CD4-positive, alpha-beta memory T cell (primary cell): ENCODE data around the gene TRIM2. TPM values are rescaled to one million over a fixed set of nuclear protein-coding genes. Genes with fewer than 3 reads are reported as not detected.

Experiments used
- CTCF ChIA-PET: fragments of 350-600 bp; sonication (Branson Sonifier 250); formaldehyde crosslinking; loops from one replicate; lab custom pipeline; 2021; ENCODE audit warnings: inconsistent platforms; ENCODE audit not compliant: partially characterized antibody; lab: Charles Lee
- POLR2A ChIA-PET: fragments of 350-600 bp; sonication (Branson Sonifier 250); formaldehyde crosslinking; loops from one replicate; lab custom pipeline; 2021; ENCODE audit not compliant: partially characterized antibody; lab: Charles Lee
- DNase-seq, 5 donors: peaks; one replicate each; pipeline versions ENCODE4 v3.0.0 to v3.0.0-alpha.2; 2020 to 2022; ENCODE audit warnings: mixed read lengths in 1 of 5
- H3K27ac ChIP-seq: one replicate; pipeline ENCODE4 v1.7.0; 2013; ENCODE audit warnings: low read depth, low read length
- H3K27me3 ChIP-seq: 2 replicates; pipeline ENCODE4 v1.7.0; 2013; ENCODE audit warnings: mild to moderate bottlenecking, low read length, moderate library complexity; ENCODE audit not compliant: insufficient read depth
- H3K36me3 ChIP-seq: 2 replicates; pipeline ENCODE4 v1.7.0; 2013; ENCODE audit warnings: mild to moderate bottlenecking, low read length, moderate library complexity; ENCODE audit not compliant: insufficient read depth
- H3K4me1 ChIP-seq: 2 replicates; pipeline ENCODE4 v1.7.0; 2013; ENCODE audit warnings: mild to moderate bottlenecking, low read length, moderate library complexity; ENCODE audit not compliant: insufficient read depth
- H3K4me3 ChIP-seq, 2 donors: one replicate each; pipeline ENCODE4 v1.7.0; 2013; ENCODE audit warnings: low read length in 2 of 2, mild to moderate bottlenecking in 1 of 2
- H3K9me3 ChIP-seq, 2 donors: one replicate each; pipeline ENCODE4 v1.7.0; 2013; ENCODE audit warnings: low read length in 2 of 2, control low read depth in 1 of 2; ENCODE audit not compliant: control insufficient read depth in 1 of 2
- H3K27ac Mint-ChIP-seq, 7 donors: one replicate each; pipeline ENCODE4 v1.8.0; 2020 to 2021; ENCODE audit warnings: mixed read lengths in 7 of 7, mild to moderate bottlenecking in 6 of 7, inconsistent platforms in 3 of 7, moderate library complexity in 3 of 7
- H3K27me3 Mint-ChIP-seq, 2 donors: one replicate each; pipeline ENCODE4 v1.8.0; 2020 to 2021; ENCODE audit warnings: mixed read lengths in 2 of 2
- H3K36me3 Mint-ChIP-seq, 2 donors: one replicate each; pipeline ENCODE4 v1.8.0; 2020 to 2021; ENCODE audit warnings: mixed read lengths in 2 of 2, inconsistent platforms in 1 of 2, mild to moderate bottlenecking in 1 of 2
- H3K4me1 Mint-ChIP-seq, 4 donors: one replicate each; pipeline ENCODE4 v1.8.0; 2020 to 2021; ENCODE audit warnings: mixed read lengths in 4 of 4, mild to moderate bottlenecking in 1 of 4
- H3K4me3 Mint-ChIP-seq, 8 donors: one replicate each; pipeline ENCODE4 v1.8.0; 2020 to 2021; ENCODE audit warnings: mixed read lengths in 8 of 8, mild to moderate bottlenecking in 7 of 8, moderate library complexity in 6 of 8, inconsistent platforms in 3 of 8
- H3K9me3 Mint-ChIP-seq, 8 donors: one replicate each; pipeline ENCODE4 v1.8.0; 2020 to 2021; ENCODE audit warnings: mixed read lengths in 8 of 8, mild to moderate bottlenecking in 5 of 8, inconsistent platforms in 3 of 8, moderate library complexity in 1 of 8
- intact Hi-C: fragments of 100-400 bp; cut with micrococcal nuclease; formaldehyde crosslinking; loops from one replicate; pipeline ENCODE4 v1.15.1; 2023
- polyA plus RNA-seq, 2 donors: library from polyadenylated mRNA; unstranded; fragments of 300-500 nt; fragmentation: Illumina TruSeq; gene quantifications; one replicate each; pipeline ENCODE4 v1.2.3, GENCODE V29; 2021
- total RNA-seq, 2 experiments: library from RNA; stranded (reverse); gene quantifications; one replicate each; pipeline ENCODE4 v1.2.3, GENCODE V29; 2021

TRIM2 gene
- total and polyA plus RNA-seq, 4 experiments from 2014 or later, result 7.5 to 12.3 (median 10.5) TPM

DNA sequence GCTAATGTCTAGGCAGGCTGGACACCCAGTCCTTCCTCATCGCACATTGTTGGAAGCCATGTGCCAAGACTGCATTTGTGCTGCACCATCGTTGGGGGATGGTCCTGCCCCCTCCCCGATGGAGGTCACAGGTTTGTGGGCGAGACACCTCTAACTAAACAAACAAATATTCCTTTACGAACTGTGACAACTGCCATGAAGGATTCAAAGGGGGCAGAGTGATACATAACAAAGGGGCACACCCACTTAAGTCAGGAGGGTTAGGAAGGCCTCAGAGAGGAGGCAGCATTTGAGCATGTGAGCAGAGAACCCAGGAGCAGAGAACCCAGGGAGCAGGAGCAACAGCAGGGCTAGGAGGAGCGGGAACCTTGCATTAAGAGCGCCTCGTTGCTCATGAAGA, 37.1 kb downstream of the TRIM2 start:
- Histone ChIP-seq H3K9me3 (no peaks in the 10 kb centered on the region), H3K36me3 (no peaks in the 10 kb centered on the region), H3K27me3 (no peaks in the 10 kb centered on the region), H3K4me3 (no peak overlapping the region), H3K4me1 (no peaks in the 10 kb centered on the region), H3K27ac (no peak overlapping the region)
- no peak overlapping the region for H3K4me3 Mint-ChIP-seq
- H3K9me3 Mint-ChIP-seq, result peaks cover 0 to 4% (median 0%) of the 10 kb centered on the region in 8 donors
- ChIA-PET POLR2A (no interaction called here), CTCF (no interaction called here)
- H3K36me3 Mint-ChIP-seq, result peaks cover 1% of the 10 kb centered on the region in 2 donors
- intact Hi-C loops, result loop anchor here (10.0 kb wide), 2 partner anchors 194 to 404 kb away; no protein-coding TSS in a partner anchor
- H3K27ac Mint-ChIP-seq, result peak overlapping the region in 1 of 7 donors; percentile 91
- H3K4me1 Mint-ChIP-seq, result peaks cover 1 to 10% (median 2%) of the 10 kb centered on the region in 4 donors
- H3K27me3 Mint-ChIP-seq, result no peaks in the 10 kb centered on the region
- DNase-seq, result no peak

DNA sequence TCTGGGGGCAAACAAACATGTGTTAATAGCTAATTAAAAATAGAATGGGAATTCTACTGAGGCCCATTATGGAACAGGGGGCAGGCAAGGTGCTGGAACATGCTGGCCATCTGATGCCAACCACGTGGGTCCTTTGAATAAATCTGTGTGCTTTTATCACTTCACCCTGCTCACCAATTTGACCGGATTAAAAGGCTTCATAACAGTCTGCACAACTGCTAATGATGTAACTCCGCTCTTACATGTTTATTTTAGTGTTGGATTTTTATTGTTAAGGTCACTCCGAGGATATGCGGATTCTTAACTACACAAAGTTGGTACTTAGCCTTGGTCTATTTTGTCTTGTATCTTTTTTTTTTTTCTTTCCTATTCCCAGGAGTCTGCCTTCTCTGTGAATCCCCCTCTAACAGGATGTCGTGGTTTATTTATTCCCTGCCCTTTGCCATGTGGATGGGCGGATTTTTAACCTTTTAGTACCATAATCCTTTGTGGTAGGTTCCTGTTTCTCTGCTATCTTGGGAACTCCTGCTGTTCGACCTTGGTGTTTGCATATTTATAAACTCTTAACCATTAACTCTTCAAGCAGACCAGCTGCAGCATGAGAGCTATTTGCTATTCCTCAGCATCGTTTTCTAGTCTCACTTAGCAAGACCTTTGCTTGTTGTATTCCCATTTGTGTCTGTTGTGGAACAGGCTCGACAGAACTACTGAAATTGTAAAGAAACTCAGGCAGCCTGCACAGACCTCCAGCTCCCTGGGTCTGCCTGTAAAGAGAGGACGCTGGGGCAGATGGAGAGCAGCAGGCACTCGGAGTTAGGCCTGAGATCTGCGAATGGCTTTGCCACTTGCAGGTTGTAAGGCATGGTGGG, 38.0 kb downstream of the TRIM2 start:
- no peak for DNase-seq
- intact Hi-C loops, result loop anchor here (10.0 kb wide), 2 partner anchors 193 to 403 kb away; no protein-coding TSS in a partner anchor
- ChIA-PET CTCF (interaction anchor here (0.9 kb wide), 1 partner anchor 96 kb away, joined by 3 read pairs; no protein-coding TSS in a partner anchor), POLR2A (no interaction called here)
- peaks cover 0 to 1% of the 10 kb centered on the region in 2 donors for H3K36me3 Mint-ChIP-seq
- H3K27me3 Mint-ChIP-seq, result no peaks in the 10 kb centered on the region
- Histone ChIP-seq H3K27ac (no peak overlapping the region), H3K36me3 (no peaks in the 10 kb centered on the region), H3K9me3 (no peaks in the 10 kb centered on the region), H3K27me3 (no peaks in the 10 kb centered on the region), H3K4me1 (no peaks in the 10 kb centered on the region), H3K4me3 (no peak overlapping the region)
- peaks cover 3 to 10% (median 6%) of the 10 kb centered on the region in 4 donors for H3K4me1 Mint-ChIP-seq
- peak overlapping the region in 1 of 7 donors; percentile 1 for H3K27ac Mint-ChIP-seq
- no peak overlapping the region for H3K4me3 Mint-ChIP-seq
- peaks cover 0 to 4% (median 0%) of the 10 kb centered on the region in 8 donors for H3K9me3 Mint-ChIP-seq

DNA sequence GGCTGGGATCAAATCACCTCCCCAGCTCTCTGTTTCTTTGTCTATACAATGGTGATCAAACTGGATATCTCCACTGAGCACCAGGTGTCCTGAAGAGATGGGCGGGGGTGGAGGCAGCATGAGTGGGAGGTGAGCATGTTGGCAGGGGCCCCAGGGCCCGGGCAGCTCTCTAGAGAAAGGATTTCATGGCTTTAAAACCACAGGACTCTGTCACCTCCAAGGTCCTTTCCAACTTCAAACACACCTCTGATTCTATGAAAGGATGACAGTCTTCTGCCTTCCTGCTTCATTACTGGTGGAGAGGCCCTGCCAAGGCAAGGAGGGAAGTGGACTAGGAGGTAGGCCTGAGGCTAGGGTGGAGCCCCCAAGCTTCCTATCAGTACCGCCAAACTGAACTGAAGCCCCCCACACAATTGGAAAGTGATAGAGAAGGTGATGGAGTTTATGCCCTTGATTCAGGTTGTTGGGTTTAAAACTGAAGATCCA, 38.6 kb downstream of the TRIM2 start:
- peaks cover 0 to 4% (median 0%) of the 10 kb centered on the region in 8 donors for H3K9me3 Mint-ChIP-seq

DNA sequence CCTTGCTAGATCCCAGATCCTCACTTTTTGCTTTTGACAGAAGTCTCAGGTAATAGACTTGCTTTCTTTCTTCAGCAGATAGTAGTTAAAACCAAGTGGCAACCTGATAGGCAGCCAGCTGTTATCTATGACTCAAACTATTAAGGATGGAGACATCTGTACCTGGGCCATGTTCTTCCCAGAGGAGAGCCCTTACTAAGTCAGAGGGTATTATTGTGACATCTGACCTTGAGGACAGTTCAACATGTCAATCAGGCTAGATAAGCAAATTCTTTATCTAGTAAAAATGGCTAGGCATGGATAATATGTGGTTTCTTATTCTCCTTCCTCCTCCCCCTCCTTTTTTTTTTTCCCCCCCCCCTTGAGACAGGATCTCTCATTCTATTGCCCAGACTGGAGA, 39.2 kb downstream of the TRIM2 start:
- H3K9me3 Mint-ChIP-seq, result peaks cover 0 to 4% (median 0%) of the 10 kb centered on the region in 8 donors
- ChIA-PET CTCF (no interaction called here), POLR2A (no interaction called here)
- Histone ChIP-seq H3K36me3 (no peaks in the 10 kb centered on the region), H3K4me3 (no peak overlapping the region), H3K27ac (no peak overlapping the region), H3K27me3 (no peaks in the 10 kb centered on the region), H3K4me1 (peaks cover 3% of the 10 kb centered on the region), H3K9me3 (no peaks in the 10 kb centered on the region)
- H3K4me1 Mint-ChIP-seq, result peaks cover 6 to 21% (median 13%) of the 10 kb centered on the region in 4 donors
- no peak overlapping the region for H3K27ac Mint-ChIP-seq
- H3K27me3 Mint-ChIP-seq, result no peaks in the 10 kb centered on the region
- peaks cover 0 to 1% of the 10 kb centered on the region in 2 donors for H3K36me3 Mint-ChIP-seq
- no peak for DNase-seq
- H3K4me3 Mint-ChIP-seq, result no peak overlapping the region
- intact Hi-C loops, result loop anchor here (10.0 kb wide), 2 partner anchors 191 to 401 kb away; no protein-coding TSS in a partner anchor

More for the DNA sequence above, 38.6 kb downstream of the TRIM2 start:
- Histone ChIP-seq H3K4me1 (no peaks in the 10 kb centered on the region), H3K27me3 (no peaks in the 10 kb centered on the region), H3K36me3 (no peaks in the 10 kb centered on the region), H3K4me3 (no peak overlapping the region), H3K9me3 (no peaks in the 10 kb centered on the region), H3K27ac (no peak overlapping the region)
- intact Hi-C loops, result loop anchor here (10.0 kb wide), 2 partner anchors 192 to 402 kb away; no protein-coding TSS in a partner anchor
- POLR2A ChIA-PET, result no interaction called here
- Mint-ChIP-seq H3K27me3 (no peaks in the 10 kb centered on the region), H3K4me1 (peaks cover 3 to 15% (median 7%) of the 10 kb centered on the region in 4 donors), H3K4me3 (no peak overlapping the region), H3K27ac (peak overlapping the region in 4 of 7 donors; percentile 6 to 76 (median 56)), H3K36me3 (peaks cover 0 to 1% of the 10 kb centered on the region in 2 donors)
- CTCF ChIA-PET, result interaction anchor here (0.9 kb wide), 1 partner anchor 95 kb away, joined by 3 read pairs; no protein-coding TSS in a partner anchor
- DNase-seq, result no peak

DNA sequence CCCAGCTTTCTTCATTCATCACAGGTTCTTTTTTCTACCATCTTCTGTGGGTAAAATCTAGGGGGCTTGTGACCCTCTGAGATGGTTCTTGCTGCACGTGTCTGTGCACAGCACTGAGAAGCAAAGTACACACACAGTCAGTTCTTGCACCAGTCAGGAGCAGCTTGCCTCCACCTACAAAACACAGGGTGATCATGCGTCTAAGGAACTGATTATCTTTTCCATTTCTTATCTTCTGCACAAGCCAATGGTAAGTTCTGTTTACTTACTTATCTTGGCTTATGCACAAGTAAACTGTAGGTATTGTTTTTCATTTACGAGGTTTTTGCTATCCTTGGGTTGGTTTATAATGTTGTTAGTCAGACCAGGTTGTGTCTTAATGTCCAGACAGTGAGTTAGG, 40.7 kb downstream of the TRIM2 start:
- Histone ChIP-seq H3K36me3 (no peaks in the 10 kb centered on the region), H3K9me3 (no peaks in the 10 kb centered on the region), H3K27me3 (no peaks in the 10 kb centered on the region), H3K27ac (no peak overlapping the region), H3K4me3 (no peak overlapping the region), H3K4me1 (peaks cover 16% of the 10 kb centered on the region)
- H3K4me1 Mint-ChIP-seq, result peaks cover 17 to 36% (median 24%) of the 10 kb centered on the region in 4 donors
- DNase-seq, result no peak
- H3K4me3 Mint-ChIP-seq, result no peak overlapping the region
- POLR2A ChIA-PET, result no interaction called here
- no peaks in the 10 kb centered on the region for H3K36me3 Mint-ChIP-seq
- H3K9me3 Mint-ChIP-seq, result peaks cover 0 to 4% (median 0%) of the 10 kb centered on the region in 8 donors
- no peaks in the 10 kb centered on the region for H3K27me3 Mint-ChIP-seq
- CTCF ChIA-PET, result no interaction called here
- H3K27ac Mint-ChIP-seq, result peak overlapping the region in 4 of 7 donors; percentile 14 to 57 (median 45)
- intact Hi-C loops, result loop anchor here (5.0 to 10.0 kb wide), 3 partner anchors 163 to 400 kb away; no protein-coding TSS in a partner anchor

DNA sequence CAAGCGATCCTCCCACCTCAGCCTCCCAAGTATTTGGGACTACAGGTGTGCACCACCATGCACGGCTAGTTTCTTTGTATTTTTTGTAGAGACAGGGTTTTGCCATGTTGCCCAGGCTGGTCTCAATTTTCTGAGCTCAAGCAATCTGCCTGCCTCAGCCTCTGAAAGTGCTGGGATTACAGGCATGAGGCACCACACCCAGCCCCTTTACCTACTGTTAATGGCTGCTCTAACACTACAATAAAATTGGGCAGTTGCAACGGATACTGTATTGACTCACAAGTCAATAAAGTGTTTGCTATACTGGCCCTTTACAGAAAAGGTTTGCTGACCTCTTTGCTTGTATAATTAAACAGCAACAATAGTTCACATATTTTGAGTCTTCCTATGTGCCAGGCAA, 41.5 kb downstream of the TRIM2 start:
- no peak for DNase-seq
- Mint-ChIP-seq H3K4me1 (peaks cover 17 to 42% (median 28%) of the 10 kb centered on the region in 4 donors), H3K27me3 (no peaks in the 10 kb centered on the region), H3K36me3 (no peaks in the 10 kb centered on the region), H3K27ac (peak overlapping the region in 1 of 7 donors; percentile 35), H3K9me3 (peaks cover 0 to 4% (median 0%) of the 10 kb centered on the region in 8 donors), H3K4me3 (no peak overlapping the region)
- CTCF ChIA-PET, result no interaction called here
- Histone ChIP-seq H3K4me3 (no peak overlapping the region), H3K27me3 (no peaks in the 10 kb centered on the region), H3K27ac (no peak overlapping the region), H3K36me3 (no peaks in the 10 kb centered on the region), H3K4me1 (peaks cover 17% of the 10 kb centered on the region), H3K9me3 (no peaks in the 10 kb centered on the region)
- POLR2A ChIA-PET, result no interaction called here
- intact Hi-C loops, result loop anchor here (5.0 to 10.0 kb wide), 3 partner anchors 163 to 399 kb away; no protein-coding TSS in a partner anchor
